Fibroblast of lung (primary cell): ENCODE results near the gene RABGAP1L. TPM values are rescaled to one million over a fixed set of nuclear protein-coding genes. Genes with fewer than 3 reads are reported as not detected.

Source experiments
- DNase-seq, 2 donors: peaks; one replicate each; pipeline versions ENCODE4 v3.0.0 to v3.0.0-alpha.2; 2010; ENCODE audit warnings: low read depth in 2 of 2
- H2AFZ ChIP-seq: 2 replicates; pipeline ENCODE4 v1.5.1; 2012; ENCODE audit warnings: low read length, control low read depth, inconsistent platforms
- H3K27ac ChIP-seq: 2 replicates; pipeline ENCODE4 v1.5.1; 2011; ENCODE audit warnings: low read length, control low read depth; ENCODE audit not compliant: insufficient read depth
- H3K27me3 ChIP-seq: 2 replicates; pipeline ENCODE4 v1.5.1; 2011; ENCODE audit warnings: mild to moderate bottlenecking, low read length; ENCODE audit not compliant: control insufficient read depth, insufficient read depth
- H3K36me3 ChIP-seq: 2 replicates; pipeline ENCODE4 v1.5.1; 2011; ENCODE audit warnings: low read length; ENCODE audit not compliant: control insufficient read depth, insufficient read depth
- H3K4me1 ChIP-seq: 2 replicates; pipeline ENCODE4 v1.5.1; 2011; ENCODE audit warnings: low read length; ENCODE audit not compliant: control insufficient read depth, insufficient read depth; ENCODE audit errors: extremely low read depth
- H3K4me2 ChIP-seq: 2 replicates; pipeline ENCODE4 v1.5.1; 2011; ENCODE audit warnings: low read length, control low read depth; ENCODE audit not compliant: insufficient read depth; ENCODE audit errors: extremely low read depth
- H3K4me3 ChIP-seq, 4 experiments: fragments of 200-600 bp in 1 of 4; sonication (generic) in 1 of 4; replicated peaks in 1 of 4; 2 replicates each; pipeline ENCODE4 v1.5.1; 2011 to 2016; ENCODE audit warnings: low read length in 4 of 4, low read depth in 3 of 4, mild to moderate bottlenecking in 3 of 4, control low read depth in 2 of 4, inconsistent platforms in 1 of 4, mixed read lengths in 1 of 4; ENCODE audit not compliant: insufficient read depth in 1 of 4; ENCODE audit errors: control extremely low read depth in 1 of 4
- H3K79me2 ChIP-seq: 2 replicates; pipeline ENCODE4 v1.5.1; 2012; ENCODE audit warnings: mild to moderate bottlenecking, low read length, inconsistent platforms; ENCODE audit not compliant: control insufficient read depth, insufficient read depth
- H3K9ac ChIP-seq: 2 replicates; pipeline ENCODE4 v1.5.1; 2011; ENCODE audit warnings: mild to moderate bottlenecking, low read length, control low read depth; ENCODE audit not compliant: insufficient read depth
- H3K9me3 ChIP-seq: 2 replicates; pipeline ENCODE4 v1.5.1; 2012; ENCODE audit warnings: low read depth, low read length; ENCODE audit not compliant: control insufficient read depth, insufficient read depth
- H4K20me1 ChIP-seq: 2 replicates; pipeline ENCODE4 v1.5.1; 2011; ENCODE audit warnings: low read length; ENCODE audit not compliant: control insufficient read depth, insufficient read depth; ENCODE audit errors: extremely low read depth
- CTCF ChIP-seq, 2 donors: IDR thresholded peaks in 1 of 2; conservative IDR thresholded peaks in 1 of 2; 1 replicate in 1 of 2; 2 replicates in 1 of 2; pipeline ENCODE4 v1.5.1; 2011 to 2012; ENCODE audit warnings: low read length in 2 of 2, control low read depth in 1 of 2, inconsistent platforms in 1 of 2, low read depth in 1 of 2, mild to moderate bottlenecking in 1 of 2
- EZH2 ChIP-seq: IDR thresholded peaks from 2 replicates; pipeline ENCODE4 v1.5.1; 2012; ENCODE audit warnings: low read length, control low read depth, mild to moderate bottlenecking; ENCODE audit errors: missing control alignments
- polyA plus RNA-seq, 2 donors: library from polyadenylated mRNA; depleted of rRNA in 1 of 2; stranded (reverse) in 1 of 2; unstranded in 1 of 2; fragments of >200 nt; gene quantifications; 2 replicates each; pipeline ENCODE4 v1.2.1, GENCODE V29; 2011 to 2012; ENCODE audit warnings: missing spikeins in 1 of 2
- total RNA-seq: library from RNA; depleted of rRNA; stranded (reverse); fragments of >200 nt; gene quantifications from 2 replicates; pipeline ENCODE4 v1.2.1, GENCODE V29; 2014

The RABGAP1L gene
- total and polyA plus RNA-seq, 2 donors (not counting 1 experiment from before 2014, with no cell fraction given), result 33.8 to 36.5 TPM

GRCh38 chr1:174448531-174448883 is 289.2 kb downstream of the RABGAP1L start:
- DNase-seq, result no peak
- Histone ChIP-seq H3K4me1 (no peaks in the 10 kb centered on the region), H3K9ac (no peak overlapping the region), H3K27me3 (no peaks in the 10 kb centered on the region), H3K4me3 (no peak overlapping the region), H3K79me2 (no peaks in the 10 kb centered on the region), H3K27ac (no peak overlapping the region), H3K36me3 (no peaks in the 10 kb centered on the region), H3K4me2 (no peak overlapping the region), H4K20me1 (no peaks in the 10 kb centered on the region), H2AFZ (no peak overlapping the region), H3K9me3 (no peaks in the 10 kb centered on the region)
- TF ChIP-seq EZH2 (no peak), CTCF (conservative IDR thresholded peaks at IDR 0.05 in 1 of 2, IDR thresholded peaks at IDR 0.05 in 1 of 2; ENCODE audit: low read depth in 1 of 2, low read length in 2 of 2) (no peak)

- Histone ChIP-seq H3K4me2 (no peak overlapping the region), H2AFZ (no peak overlapping the region), H4K20me1 (no peaks in the 10 kb centered on the region), H3K9ac (no peak overlapping the region), H3K4me1 (no peaks in the 10 kb centered on the region), H3K27ac (no peak overlapping the region), H3K27me3 (no peaks in the 10 kb centered on the region), H3K4me3 (no peak overlapping the region), H3K9me3 (no peaks in the 10 kb centered on the region), H3K79me2 (no peaks in the 10 kb centered on the region), H3K36me3 (no peaks in the 10 kb centered on the region)
- TF ChIP-seq CTCF (conservative IDR thresholded peaks at IDR 0.05 in 1 of 2, IDR thresholded peaks at IDR 0.05 in 1 of 2; ENCODE audit: low read depth in 1 of 2, low read length in 2 of 2) (no peak), EZH2 (no peak)
- peak; percentile 37 to 81 for DNase-seq
Measured at GRCh38 chr1:174448974-174449373, 289.7 kb downstream of the RABGAP1L start.

- H3K79me2 ChIP-seq, result no peaks in the 10 kb centered on the region
- TF ChIP-seq EZH2 (no peak), CTCF (conservative IDR thresholded peaks at IDR 0.05 in 1 of 2, IDR thresholded peaks at IDR 0.05 in 1 of 2; ENCODE audit: low read depth in 1 of 2, low read length in 2 of 2) (no peak)
- H3K27me3 ChIP-seq, result no peaks in the 10 kb centered on the region
- H3K36me3 ChIP-seq, result no peaks in the 10 kb centered on the region
- H3K9ac ChIP-seq, result no peak overlapping the region
- no peak overlapping the region for H3K4me3 ChIP-seq
- H2AFZ ChIP-seq, result no peak overlapping the region
- H3K27ac ChIP-seq, result no peak overlapping the region
- H3K4me2 ChIP-seq, result no peak overlapping the region
- H3K4me1 ChIP-seq, result no peaks in the 10 kb centered on the region
- no peaks in the 10 kb centered on the region for H3K9me3 ChIP-seq
- no peak for DNase-seq
- H4K20me1 ChIP-seq, result no peaks in the 10 kb centered on the region
Measured at GRCh38 chr1:174451408-174451807, 292.1 kb downstream of the RABGAP1L start.
